DND-41 (cell line): ENCODE data around the gene EXTL1.

Source experiments
- CTCF ChIP-seq: IDR thresholded peaks from 2 replicates; pipeline ENCODE4 v1.5.1; 2012; ENCODE audit warnings: borderline replicate concordance, low read length, moderate library complexity, mild to moderate bottlenecking; ENCODE audit not compliant: poor library complexity, severe bottlenecking; ENCODE audit errors: extremely low read depth
- EZH2 ChIP-seq: IDR thresholded peaks from 3 replicates; pipeline ENCODE4 v1.6.1; 2012; ENCODE audit warnings: borderline replicate concordance, low read depth, mild to moderate bottlenecking, moderate library complexity, low read length, inconsistent platforms; ENCODE audit not compliant: severe bottlenecking

GRCh38 chr1:25985171-25985570, 36.4 kb upstream of the EXTL1 start:
- TF ChIP-seq CTCF (no peak), EZH2 (no peak)
